ENCODE data around the gene HEXIM1.

The HEXIM1 gene

GRCh38 chr17:45147581-45148182 is 593 bp upstream of the HEXIM1 start:
- DNase-seq: peak; percentile 90

GRCh38 chr17:45149037-45149668 is 878 bp downstream of the HEXIM1 start:
- peak; percentile 92 for DNase-seq

- peak; percentile 79 for DNase-seq
Observed at GRCh38 chr17:45149669-45150664, 1.7 kb downstream of the HEXIM1 start.

GRCh38 chr17:45150911-45151809 is 2.9 kb downstream of the HEXIM1 start:
- DNase-seq: no peak

- no peak for DNase-seq
Observed at GRCh38 chr17:45155029-45155428, 6.8 kb downstream of the HEXIM1 start.

GRCh38 chr17:45155483-45155882 is 7.2 kb downstream of the HEXIM1 start:
- DNase-seq: no peak

- no peak for DNase-seq
Observed at GRCh38 chr17:45156242-45156641, 8.0 kb downstream of the HEXIM1 start.

- peak; percentile 89 for DNase-seq
Observed at GRCh38 chr17:45160447-45161287, 12.4 kb downstream of the HEXIM1 start.

- peak; percentile 99 for DNase-seq
Observed at GRCh38 chr17:45161288-45162024, 13.2 kb downstream of the HEXIM1 start, which contains the start of gene HEXIM2. Gene HEXIM2 (plus strand): TSS chr17:45161875. CDS start chr17:45162794, 919 bp downstream.

- no peak for DNase-seq
Observed at GRCh38 chr17:45162025-45162687, 13.9 kb downstream of the HEXIM1 start.

GRCh38 chr17:45164734-45165269 is 16.5 kb downstream of the HEXIM1 start:
- DNase-seq: no peak

- DNase-seq: no peak
Observed at GRCh38 chr17:45168991-45169752, 20.9 kb downstream of the HEXIM1 start.

GRCh38 chr17:45170280-45170930 is 22.1 kb downstream of the HEXIM1 start:
- DNase-seq: no peak

- no peak for DNase-seq
Observed at GRCh38 chr17:45170931-45171337, 22.7 kb downstream of the HEXIM1 start.

GRCh38 chr17:45171338-45172231 is 23.3 kb downstream of the HEXIM1 start:
- DNase-seq: no peak

- DNase-seq: no peak
Observed at GRCh38 chr17:45172232-45172540, 23.9 kb downstream of the HEXIM1 start.

GRCh38 chr17:45172541-45173286 is 24.4 kb downstream of the HEXIM1 start:
- DNase-seq: peak; percentile 78
